GM23248 (cell line): ENCODE results near the gene PWP2. TPM values are rescaled to one million over a fixed set of nuclear protein-coding genes. Genes with fewer than 3 reads are reported as not detected.

Experiments used
- DNase-seq: peaks from one replicate; pipeline ENCODE4 v3.0.0-alpha.2; 2015
- H2AFZ ChIP-seq: fragments of 200-600 bp; sonication (generic); 2 replicates; pipeline ENCODE4 v1.6.1; 2016; ENCODE audit warnings: antibody characterized with exemption
- H3F3A ChIP-seq: fragments of 200-600 bp; sonication (generic); 2 replicates; pipeline ENCODE4 v1.6.1; 2016; ENCODE audit warnings: mild to moderate bottlenecking, antibody characterized with exemption, mixed run types; ENCODE audit not compliant: insufficient read depth
- H3K27ac ChIP-seq: fragments of 200-600 bp; sonication (generic); 2 replicates; pipeline ENCODE4 v1.5.1; 2016; ENCODE audit warnings: mild to moderate bottlenecking
- H3K27me3 ChIP-seq: fragments of 200-600 bp; sonication (generic); replicated peaks from 2 replicates; pipeline ENCODE4 v1.6.1; 2016; ENCODE audit warnings: mild to moderate bottlenecking; ENCODE audit not compliant: insufficient read depth
- H3K36me3 ChIP-seq: fragments of 200-600 bp; sonication (generic); 2 replicates; pipeline ENCODE4 v1.6.1; 2016; ENCODE audit warnings: low read depth, mild to moderate bottlenecking
- H3K4me1 ChIP-seq: fragments of 200-600 bp; sonication (generic); 2 replicates; pipeline ENCODE4 v1.6.1; 2016; ENCODE audit warnings: mild to moderate bottlenecking; ENCODE audit not compliant: insufficient read depth
- H3K4me2 ChIP-seq: fragments of 200-600 bp; sonication (generic); one replicate; pipeline ENCODE4 v1.6.1; 2016; ENCODE audit warnings: mild to moderate bottlenecking; ENCODE audit not compliant: unreplicated experiment
- H3K4me3 ChIP-seq: fragments of 200-600 bp; sonication (generic); 2 replicates; pipeline ENCODE4 v1.5.1; 2016; ENCODE audit warnings: mild to moderate bottlenecking
- H3K79me2 ChIP-seq: fragments of 200-600 bp; sonication (generic); 2 replicates; pipeline ENCODE4 v1.6.1; 2016; ENCODE audit warnings: mild to moderate bottlenecking; ENCODE audit not compliant: insufficient read depth
- H3K9ac ChIP-seq: fragments of 200-600 bp; sonication (generic); 2 replicates; pipeline ENCODE4 v1.6.1; 2016; ENCODE audit warnings: mild to moderate bottlenecking
- H3K9me2 ChIP-seq: fragments of 200-600 bp; sonication (generic); 2 replicates; pipeline ENCODE4 v1.6.1; 2016; ENCODE audit warnings: mixed run types, mild to moderate bottlenecking, moderate library complexity; ENCODE audit not compliant: insufficient read depth
- H3K9me3 ChIP-seq: fragments of 200-600 bp; sonication (generic); one replicate; pipeline ENCODE4 v1.6.1; 2017; ENCODE audit warnings: low read depth
- H4K20me1 ChIP-seq: fragments of 200-600 bp; sonication (generic); 2 replicates; pipeline ENCODE4 v1.6.0; 2016; ENCODE audit not compliant: insufficient read depth
- EZH2 ChIP-seq: fragments of 200-600 bp; sonication (generic); IDR thresholded peaks from 2 replicates; pipeline ENCODE4 v1.6.1; 2018; ENCODE audit warnings: antibody characterized with exemption, mild to moderate bottlenecking; ENCODE audit not compliant: insufficient read depth, poor library complexity, severe bottlenecking
- EZH2phosphoT487 ChIP-seq: fragments of 200-600 bp; sonication (generic); IDR thresholded peaks from 2 replicates; pipeline ENCODE4 v1.6.1; 2018; ENCODE audit warnings: antibody characterized with exemption, moderate library complexity, mild to moderate bottlenecking, low read depth; ENCODE audit not compliant: insufficient read depth
- WGBS, 2 experiments: methylation state at CpG; one replicate each; pipeline ENCODE4 v1.1.6; 2015 to 2017; ENCODE audit warnings: low lambda C conversion rate in 2 of 2, low coverage in 1 of 2; ENCODE audit errors: missing lambda C conversion rate in 2 of 2; 5-methylcytosine and 5-hydroxymethylcytosine counted together
- in situ Hi-C: fragments of 300-500 bp; cut with MboI; formaldehyde crosslinking; loops from 2 replicates; pipeline ENCODE4 v1.15.0; 2020
- polyA plus RNA-seq: library from polyadenylated mRNA; unstranded; fragments of >200 nt; fragmentation: Nextera tagmentation; extraction: Ambion mirVana; gene quantifications from 2 replicates; pipeline ENCODE4 v1.2.1, GENCODE V29; 2016
- total RNA-seq: library from RNA; depleted of rRNA; stranded (reverse); fragments of >200 nt; shearing (Covaris generic); gene quantifications from 2 replicates; pipeline ENCODE4 v1.2.3, GENCODE V29; 2014

The PWP2 gene
- total and polyA plus RNA-seq, 2 experiments from 2014 or later = 11.2 to 16.1 TPM

GRCh38 chr21:44059710-44060109, 47.5 kb upstream of the PWP2 start:
- Histone ChIP-seq H3K9ac (no peak overlapping the region), H3K9me2 (no peaks in the 10 kb centered on the region), H3F3A (no peaks in the 10 kb centered on the region), H3K4me3 (no peak overlapping the region), H2AFZ (no peak overlapping the region), H4K20me1 (no peaks in the 10 kb centered on the region), H3K27me3 (no peaks in the 10 kb centered on the region), H3K4me1 (no peaks in the 10 kb centered on the region), H3K9me3 (no peaks in the 10 kb centered on the region), H3K36me3 (peaks cover 17% of the 10 kb centered on the region; the same call in 1 of the 2 replicates), H3K4me2 (no peak overlapping the region), H3K27ac (no peak overlapping the region), H3K79me2 (peaks cover 54% of the 10 kb centered on the region)
- TF ChIP-seq EZH2 = no peak
- TF ChIP-seq EZH2phosphoT487 = no peak
- no peak for DNase-seq
- in situ Hi-C loops = loop anchor here (25.0 kb wide), 1 partner anchor 528 kb away; the partner anchor contains the start of genes KRTAP10-5 and KRTAP10-6
- 97 to 100% methylated on average over 4 of the region's 4 CpGs for WGBS, 2 experiments

DNA sequence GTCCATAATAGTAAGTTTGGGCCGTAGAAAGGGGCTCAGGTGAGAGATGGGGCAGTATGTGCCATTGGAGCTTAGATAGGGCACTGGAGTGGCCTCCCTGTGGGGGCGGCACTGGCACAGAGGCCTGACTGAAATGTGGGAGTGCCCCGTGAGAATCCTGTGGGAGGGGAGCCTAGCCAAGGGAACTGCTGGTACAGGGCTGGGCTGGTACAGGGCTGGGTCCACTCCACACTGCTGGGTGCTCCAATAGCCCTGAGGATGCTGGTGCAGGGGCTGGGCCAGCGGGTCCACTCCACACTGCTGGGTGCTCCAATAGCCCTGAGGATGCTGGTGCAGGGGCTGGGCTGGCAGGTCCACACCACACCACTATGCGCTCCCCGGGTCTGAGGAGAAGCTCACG, 44.8 kb upstream of the PWP2 start:
- Histone ChIP-seq H2AFZ (no peak overlapping the region), H4K20me1 (no peaks in the 10 kb centered on the region), H3K27me3 (no peaks in the 10 kb centered on the region), H3K9me2 (no peaks in the 10 kb centered on the region), H3K9ac (no peak overlapping the region), H3K79me2 (peaks cover 55% of the 10 kb centered on the region), H3K36me3 (peaks cover 15% of the 10 kb centered on the region; the same call in 1 of the 2 replicates), H3K4me1 (no peaks in the 10 kb centered on the region), H3K27ac (no peak overlapping the region), H3F3A (no peaks in the 10 kb centered on the region), H3K4me2 (no peak overlapping the region), H3K4me3 (no peak overlapping the region), H3K9me3 (no peaks in the 10 kb centered on the region)
- WGBS, 2 experiments = 83 to 89% methylated on average over 7 of the region's 7 CpGs
- TF ChIP-seq EZH2phosphoT487 (no peak), EZH2 (no peak)
- in situ Hi-C loops = loop anchor here (25.0 kb wide), 1 partner anchor 525 kb away; the partner anchor contains the start of genes KRTAP10-5 and KRTAP10-6
- no peak for DNase-seq

- no peak overlapping the region for H2AFZ ChIP-seq
- H3K9ac ChIP-seq = no peak overlapping the region
- no peaks in the 10 kb centered on the region for H3K27me3 ChIP-seq
- TF ChIP-seq EZH2phosphoT487 (no peak), EZH2 (no peak)
- H3K4me1 ChIP-seq = no peaks in the 10 kb centered on the region
- H4K20me1 ChIP-seq = no peaks in the 10 kb centered on the region
- no peak overlapping the region for H3K4me3 ChIP-seq
- no peaks in the 10 kb centered on the region for H3K9me3 ChIP-seq
- H3K9me2 ChIP-seq = no peaks in the 10 kb centered on the region
- no peak overlapping the region for H3K4me2 ChIP-seq
- no peak for DNase-seq
- H3K36me3 ChIP-seq = peaks cover 11% of the 10 kb centered on the region; the same call in 1 of the 2 replicates
- peaks cover 57% of the 10 kb centered on the region for H3K79me2 ChIP-seq
- H3K27ac ChIP-seq = no peak overlapping the region
- in situ Hi-C loops = loop anchor here (25.0 kb wide), 1 partner anchor 524 kb away; the partner anchor contains the start of genes KRTAP10-5 and KRTAP10-6
- no peaks in the 10 kb centered on the region for H3F3A ChIP-seq
- 96 to 98% methylated on average over 19 of the region's 19 CpGs for WGBS, 2 experiments
Measured at GRCh38 chr21:44063151-44063912, 43.9 kb upstream of the PWP2 start.

DNA sequence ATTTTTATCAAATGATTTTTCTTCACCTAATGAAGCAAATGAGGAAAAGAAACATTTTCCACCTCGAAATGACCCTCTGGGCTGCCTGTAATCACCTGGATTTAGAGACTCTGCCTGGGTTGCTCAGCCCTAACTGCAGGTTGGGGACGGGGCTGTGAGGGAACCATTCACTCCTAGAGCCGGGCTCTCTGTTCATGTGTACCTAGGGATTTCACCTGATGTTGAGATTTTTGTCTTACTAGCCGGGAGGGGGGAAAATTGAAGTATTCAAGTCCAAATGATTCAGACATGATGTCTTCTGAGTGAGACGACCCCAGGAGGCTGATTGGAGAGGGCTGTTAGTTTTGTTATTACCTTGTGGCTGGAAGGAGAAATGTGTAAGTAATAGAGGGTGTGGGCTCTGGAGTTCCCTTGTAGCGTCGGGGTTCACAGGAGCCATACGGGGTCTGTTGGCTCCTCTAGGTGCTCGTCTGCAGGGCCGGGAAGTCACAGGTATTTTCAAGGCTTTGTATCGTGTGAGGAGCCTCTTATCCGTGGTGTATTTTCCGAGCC, 42.3 kb upstream of the PWP2 start:
- peaks cover 67% of the 10 kb centered on the region for H3K79me2 ChIP-seq
- H3K27ac ChIP-seq = no peak overlapping the region
- no peaks in the 10 kb centered on the region for H3K9me2 ChIP-seq
- no peaks in the 10 kb centered on the region for H4K20me1 ChIP-seq
- no peaks in the 10 kb centered on the region for H3K9me3 ChIP-seq
- no peak overlapping the region for H2AFZ ChIP-seq
- H3K36me3 ChIP-seq = peaks cover 11% of the 10 kb centered on the region; the same call in 1 of the 2 replicates
- no peaks in the 10 kb centered on the region for H3F3A ChIP-seq
- 91 to 92% methylated on average over 13 of the region's 13 CpGs for WGBS, 2 experiments
- H3K9ac ChIP-seq = no peak overlapping the region
- no peaks in the 10 kb centered on the region for H3K4me1 ChIP-seq
- H3K4me2 ChIP-seq = no peak overlapping the region
- no peaks in the 10 kb centered on the region for H3K27me3 ChIP-seq
- H3K4me3 ChIP-seq = no peak overlapping the region
- no peak for DNase-seq
- in situ Hi-C loops = loop anchor here (25.0 kb wide), 1 partner anchor 522 kb away; the partner anchor contains the start of genes KRTAP10-5 and KRTAP10-6
- TF ChIP-seq EZH2phosphoT487 (no peak), EZH2 (no peak)
